T-helper 17 cell (primary cell): ENCODE data around the gene C20orf141. TPM values are rescaled to one million over a fixed set of nuclear protein-coding genes. Genes with fewer than 3 reads are reported as not detected.
A peak's percentile ranks its signal among the peaks of the same experiment; 100 is the strongest.
"Not testable (repeated sequence)": the region's sequence is repeated elsewhere in the genome, so short reads cannot be mapped to it uniquely, and the experiment has no call there.

Experiments
- ATAC-seq: fragments of 150-1000 bp; cut with Tn5 transposase; 2 replicates; pipeline ENCODE4 v1.10.0; 2021; ENCODE audit warnings: mild to moderate bottlenecking, moderate library complexity
- DNase-seq, 3 donors: peaks; one replicate each; pipeline versions ENCODE4 v3.0.0 to v3.0.0-alpha.2; 2020 to 2021
- H3K9me3 ChIP-seq: one replicate; pipeline ENCODE4 v1.7.0; 2013; ENCODE audit warnings: low read length, mild to moderate bottlenecking; ENCODE audit not compliant: control insufficient read depth, poor library complexity, severe bottlenecking
- H3K27ac Mint-ChIP-seq: one replicate; pipeline ENCODE4 v1.8.0; 2022; ENCODE audit warnings: mild to moderate bottlenecking, moderate library complexity, mixed read lengths
- H3K27me3 Mint-ChIP-seq: one replicate; pipeline ENCODE4 v1.8.0; 2022; ENCODE audit warnings: mixed read lengths
- H3K36me3 Mint-ChIP-seq: one replicate; pipeline ENCODE4 v1.8.0; 2022; ENCODE audit warnings: low read depth, mixed read lengths
- H3K4me1 Mint-ChIP-seq: one replicate; pipeline ENCODE4 v1.8.0; 2022; ENCODE audit warnings: mild to moderate bottlenecking, mixed read lengths
- H3K4me3 Mint-ChIP-seq: one replicate; pipeline ENCODE4 v1.8.0; 2022; ENCODE audit warnings: mild to moderate bottlenecking, moderate library complexity, mixed read lengths
- total RNA-seq, 4 donors: library from RNA in 2 of 4; stranded (reverse) in 2 of 4; gene quantifications; one replicate each; pipeline ENCODE4 v1.2.3 and lab custom pipeline; 2022 to 2026

Gene C20orf141
- total RNA-seq: not detected
- 0 reads per million in 2 donors for total RNA-seq (lab: John Stamatoyannopoulos, UW)

GRCh38 chr20:2814587-2815051 lies at the start of gene C20orf141:
Gene C20orf141 (plus strand): TSS chr20:2814987. CDS start chr20:2815185, 198 bp downstream.
- ATAC-seq (no peak), DNase-seq (no peak)
- no peak within 1 kb of the TSS for H3K4me3 Mint-ChIP-seq
- no peak within 1 kb of the TSS for H3K27ac Mint-ChIP-seq
- H3K9me3 ChIP-seq: no peaks in the 10 kb centered on the region
- H3K27me3 Mint-ChIP-seq: peaks cover 29% of the 10 kb centered on the region
- H3K4me1 Mint-ChIP-seq: peaks cover 7% of the 10 kb centered on the region
- peaks cover 3% of the 10 kb centered on the region for H3K36me3 Mint-ChIP-seq

- H3K4me3 Mint-ChIP-seq: no peak overlapping the region
- peaks cover 6% of the 10 kb centered on the region for H3K36me3 Mint-ChIP-seq
- no peak overlapping the region for H3K27ac Mint-ChIP-seq
Measured at GRCh38 chr20:2767768-2768631, 46.8 kb upstream of the C20orf141 start.

GRCh38 chr20:2768632-2769015 lies 46.2 kb upstream of the C20orf141 start:
- peaks cover 6% of the 10 kb centered on the region for H3K36me3 Mint-ChIP-seq
- peaks cover 2% of the 10 kb centered on the region for H3K4me1 Mint-ChIP-seq
- no peak overlapping the region for H3K4me3 Mint-ChIP-seq
- no peak for DNase-seq
- H3K27ac Mint-ChIP-seq: no peak overlapping the region
- ATAC-seq: no peak
- H3K9me3 ChIP-seq: no peaks in the 10 kb centered on the region
- peaks cover 29% of the 10 kb centered on the region for H3K27me3 Mint-ChIP-seq

More at GRCh38 chr20:2767768-2768631, 46.8 kb upstream of the C20orf141 start:
- Mint-ChIP-seq H3K4me1 (peaks cover 2% of the 10 kb centered on the region), H3K27me3 (peaks cover 29% of the 10 kb centered on the region)
- no peak for DNase-seq
- ATAC-seq: no peak
- no peaks in the 10 kb centered on the region for H3K9me3 ChIP-seq

GRCh38 chr20:2770091-2770490 lies 44.7 kb upstream of the C20orf141 start:
- not testable (repeated sequence) for H3K4me1 Mint-ChIP-seq, H3K27ac Mint-ChIP-seq, H3K9me3 ChIP-seq, H3K36me3 Mint-ChIP-seq, H3K4me3 Mint-ChIP-seq, ATAC-seq, DNase-seq
- H3K27me3 Mint-ChIP-seq: peaks cover 34% of the 10 kb centered on the region

DNA sequence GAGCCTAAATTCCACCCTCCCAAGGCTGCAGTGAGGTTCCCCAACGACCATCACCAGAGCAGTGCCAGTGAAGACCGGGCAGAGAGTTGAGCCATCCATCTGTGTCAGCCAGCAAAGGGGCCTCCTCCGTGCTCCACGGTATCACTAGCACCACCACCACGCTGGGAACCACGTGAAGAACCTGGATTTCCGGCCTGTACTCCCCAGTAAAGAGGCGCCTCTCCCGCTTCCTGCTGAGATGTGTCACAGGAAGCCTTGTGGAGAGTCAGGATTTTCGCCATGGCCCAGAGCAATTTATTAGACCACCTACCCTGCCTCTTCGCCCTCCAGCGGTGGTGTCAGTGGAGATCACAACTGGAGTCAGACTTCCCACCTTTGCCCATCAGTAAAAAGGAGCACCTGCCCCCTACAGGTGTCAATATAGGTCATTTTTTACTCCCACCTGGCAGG lies 43.1 kb upstream of the C20orf141 start:
- no peak for ATAC-seq
- DNase-seq: no peak
- H3K9me3 ChIP-seq: no peaks in the 10 kb centered on the region
- H3K36me3 Mint-ChIP-seq: peaks cover 6% of the 10 kb centered on the region
- H3K27ac Mint-ChIP-seq: no peak overlapping the region
- peak overlapping the region; percentile 7 for H3K4me3 Mint-ChIP-seq
- peaks cover 36% of the 10 kb centered on the region for H3K27me3 Mint-ChIP-seq
- H3K4me1 Mint-ChIP-seq: peaks cover 2% of the 10 kb centered on the region

- Mint-ChIP-seq H3K27ac (no peak overlapping the region), H3K4me1 (peaks cover 2% of the 10 kb centered on the region), H3K36me3 (peaks cover 2% of the 10 kb centered on the region), H3K27me3 (peaks cover 25% of the 10 kb centered on the region), H3K4me3 (no peak overlapping the region)
- ATAC-seq: no peak
- no peaks in the 10 kb centered on the region for H3K9me3 ChIP-seq
- no peak for DNase-seq
Measured at GRCh38 chr20:2773812-2774211, 41.0 kb upstream of the C20orf141 start.

DNA sequence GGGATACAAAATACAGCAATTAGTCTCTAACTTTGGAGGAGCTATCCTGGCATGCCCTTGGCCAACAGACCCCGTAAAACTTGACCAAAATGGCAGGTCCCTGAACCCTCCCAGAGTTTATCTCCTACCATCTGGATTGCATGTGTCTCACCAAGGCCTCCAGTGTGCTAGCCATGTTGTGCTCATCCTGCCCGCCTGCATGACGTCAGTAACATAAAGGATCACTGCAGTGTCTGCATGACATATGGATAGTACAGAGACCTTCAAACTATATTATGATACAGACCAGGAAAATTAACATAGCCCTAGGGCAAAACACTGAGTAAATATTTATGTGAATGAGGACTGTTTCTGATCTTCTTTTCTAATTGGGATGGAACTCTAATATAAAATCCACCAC lies 39.6 kb upstream of the C20orf141 start:
- ATAC-seq: no peak
- Mint-ChIP-seq H3K27ac (no peak overlapping the region), H3K4me1 (peaks cover 2% of the 10 kb centered on the region), H3K36me3 (no peaks in the 10 kb centered on the region), H3K27me3 (peaks cover 22% of the 10 kb centered on the region), H3K4me3 (no peak overlapping the region)
- DNase-seq: no peak
- no peaks in the 10 kb centered on the region for H3K9me3 ChIP-seq

DNA sequence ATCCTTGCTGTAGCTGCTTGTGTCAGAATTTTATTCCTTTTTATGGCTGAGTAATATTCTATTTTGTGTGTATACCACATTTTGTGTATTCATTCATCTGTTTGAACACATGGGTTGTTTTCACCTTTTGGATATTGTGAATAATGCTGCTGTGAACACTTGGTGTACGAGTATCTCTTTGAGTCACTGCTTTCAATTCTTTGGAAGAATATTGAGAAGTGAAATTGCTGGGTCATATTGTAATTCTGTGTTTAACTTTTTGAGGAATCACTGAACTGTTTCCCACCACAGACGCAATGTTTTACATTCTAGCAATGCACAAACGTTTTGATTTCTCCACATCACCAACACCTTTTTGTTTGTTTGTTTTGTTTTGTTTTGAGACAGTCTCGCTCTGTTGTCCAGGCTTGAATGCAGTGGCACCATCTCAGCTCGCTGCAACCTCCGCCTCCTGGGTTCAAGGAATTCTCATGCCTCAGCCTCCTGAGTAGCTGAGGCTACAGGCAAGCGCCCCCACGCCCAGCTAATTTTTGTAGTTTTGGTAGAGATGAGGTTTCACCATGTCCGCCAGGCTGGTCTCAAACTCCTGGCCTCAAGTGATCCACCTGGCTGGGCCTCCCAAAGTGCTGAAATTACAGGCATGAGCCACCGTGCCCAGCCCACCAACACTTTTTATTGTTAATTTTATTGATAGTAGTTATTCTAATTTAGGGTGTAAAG lies 36.0 kb upstream of the C20orf141 start:
- Mint-ChIP-seq H3K4me1 (no peaks in the 10 kb centered on the region), H3K27ac (no peak overlapping the region), H3K27me3 (peaks cover 37% of the 10 kb centered on the region), H3K36me3 (peaks cover 3% of the 10 kb centered on the region), H3K4me3 (no peak overlapping the region)
- ATAC-seq: no peak
- no peaks in the 10 kb centered on the region for H3K9me3 ChIP-seq
- DNase-seq: no peak

DNA sequence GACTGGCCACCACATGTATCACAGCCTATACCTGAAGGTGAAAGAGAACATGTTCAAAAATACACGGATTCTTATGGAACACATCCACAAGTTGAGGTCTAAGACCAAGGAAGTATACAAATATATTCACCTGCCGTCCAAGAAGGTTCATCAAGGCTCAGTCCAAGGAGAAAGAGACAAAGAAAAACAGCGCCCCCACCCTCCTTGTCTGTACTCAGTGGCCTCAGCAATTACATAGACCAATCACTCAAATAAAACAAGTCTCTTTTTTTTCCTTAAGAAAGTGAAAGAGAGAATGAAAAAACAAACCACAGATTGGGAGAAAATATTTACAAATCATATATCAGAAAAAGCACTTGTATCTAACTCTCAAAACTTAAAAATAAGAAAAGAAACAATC lies 33.8 kb upstream of the C20orf141 start:
- H3K4me3 Mint-ChIP-seq: no peak overlapping the region
- DNase-seq: no peak
- H3K27ac Mint-ChIP-seq: no peak overlapping the region
- peaks cover under 1% of the 10 kb centered on the region for H3K4me1 Mint-ChIP-seq
- no peaks in the 10 kb centered on the region for H3K9me3 ChIP-seq
- H3K36me3 Mint-ChIP-seq: peaks cover 5% of the 10 kb centered on the region
- ATAC-seq: no peak
- peaks cover 45% of the 10 kb centered on the region for H3K27me3 Mint-ChIP-seq

DNA sequence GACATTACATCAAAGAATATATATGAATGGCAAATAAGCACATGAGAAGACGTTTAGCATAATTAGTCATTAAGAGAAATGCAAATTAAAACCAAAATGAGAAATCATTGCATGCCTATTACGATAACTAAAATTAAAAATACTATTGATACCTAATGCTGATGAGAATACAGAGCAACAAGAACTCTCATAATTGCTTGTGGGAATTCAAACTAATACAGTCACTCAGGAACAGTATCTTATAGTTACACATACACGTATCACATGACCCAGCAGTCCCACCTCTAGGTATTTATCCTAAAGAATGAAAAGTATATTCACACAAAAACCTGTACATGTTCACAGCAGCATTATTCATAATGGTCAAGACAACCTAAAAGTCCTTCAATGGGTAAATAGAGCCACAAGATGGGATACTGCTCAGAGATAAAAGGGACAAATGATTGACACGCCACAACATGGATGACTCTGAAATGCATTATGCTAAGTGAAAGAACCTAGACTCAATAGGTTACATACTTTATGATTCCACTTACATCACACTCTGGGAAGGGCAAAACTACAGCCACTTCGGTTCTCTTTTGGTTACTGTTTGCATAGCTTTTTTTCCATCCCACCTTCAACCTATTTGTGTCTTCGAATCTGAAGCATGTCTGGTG lies 30.8 kb upstream of the C20orf141 start:
- H3K9me3 ChIP-seq: no peaks in the 10 kb centered on the region
- Mint-ChIP-seq H3K27ac (no peak overlapping the region), H3K27me3 (peaks cover 47% of the 10 kb centered on the region), H3K4me1 (peaks cover 2% of the 10 kb centered on the region), H3K4me3 (no peak overlapping the region), H3K36me3 (peaks cover 5% of the 10 kb centered on the region)
- no peak for DNase-seq
- ATAC-seq: no peak

GRCh38 chr20:2793471-2793870 lies 21.3 kb upstream of the C20orf141 start:
- peaks cover 6% of the 10 kb centered on the region for H3K4me1 Mint-ChIP-seq
- H3K27ac Mint-ChIP-seq: no peak overlapping the region
- H3K4me3 Mint-ChIP-seq: no peak overlapping the region

GRCh38 chr20:2794202-2794748 lies 20.5 kb upstream of the C20orf141 start:
- H3K27ac Mint-ChIP-seq: no peak overlapping the region
- H3K27me3 Mint-ChIP-seq: peaks cover 91% of the 10 kb centered on the region
- H3K4me1 Mint-ChIP-seq: peaks cover 11% of the 10 kb centered on the region
- no peak for ATAC-seq
- no peaks in the 10 kb centered on the region for H3K9me3 ChIP-seq
- no peak overlapping the region for H3K4me3 Mint-ChIP-seq
- DNase-seq: no peak
- peaks cover 6% of the 10 kb centered on the region for H3K36me3 Mint-ChIP-seq

More at GRCh38 chr20:2793471-2793870, 21.3 kb upstream of the C20orf141 start:
- ATAC-seq (no peak), DNase-seq (no peak)
- peaks cover 91% of the 10 kb centered on the region for H3K27me3 Mint-ChIP-seq
- H3K36me3 Mint-ChIP-seq: peaks cover 6% of the 10 kb centered on the region
- H3K9me3 ChIP-seq: no peaks in the 10 kb centered on the region
